ENCODE measurements around the gene GYPC. TPM values are rescaled to one million over a fixed set of nuclear protein-coding genes. Genes with fewer than 3 reads are reported as not detected.
"Not testable (repeated sequence)": the region's sequence is repeated elsewhere in the genome, so short reads cannot be mapped to it uniquely, and the experiment has no call there.

The GYPC gene
- total RNA-seq, 2 donors from 2014 or later = 7.1 to 14.7 TPM

DNA sequence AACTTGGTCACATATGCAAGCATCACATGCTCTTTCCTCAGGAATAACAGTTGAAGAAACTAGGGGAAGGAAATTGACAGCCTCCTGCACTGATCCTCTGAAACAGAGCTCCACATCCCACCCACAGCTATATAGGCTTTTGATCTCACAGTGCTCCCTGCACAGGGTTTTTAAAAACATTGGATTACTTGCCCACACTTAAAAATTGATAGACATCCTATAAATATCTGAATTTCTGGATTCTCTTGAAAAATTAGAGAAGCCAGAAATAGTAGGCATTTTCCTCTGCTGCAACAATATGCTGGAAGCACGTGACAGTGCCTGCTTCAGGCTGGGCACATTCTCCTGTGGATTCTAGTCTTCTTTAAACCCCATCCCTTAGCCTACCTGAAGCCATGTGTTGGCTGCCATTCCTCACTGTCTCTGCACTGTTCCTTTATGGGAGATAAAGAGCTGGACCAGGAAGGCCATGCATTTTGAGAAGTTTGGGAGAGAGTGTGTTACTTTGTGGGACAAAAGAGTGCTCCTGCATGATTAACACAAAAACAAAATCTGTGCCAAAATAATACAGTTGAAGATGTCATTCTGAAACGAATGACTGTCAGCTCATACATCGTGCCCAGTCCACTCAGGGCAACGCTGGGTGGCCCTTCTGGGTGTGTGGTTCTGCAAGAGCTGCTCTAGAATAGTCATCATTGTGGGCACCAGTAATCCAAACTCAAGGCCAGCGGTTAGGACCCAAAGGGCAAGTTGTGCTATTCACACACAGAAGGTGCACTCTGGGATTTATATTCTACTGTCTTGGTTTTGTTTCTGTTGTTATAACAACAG lies 59.8 kb downstream of the GYPC start:
- H3K9ac ChIP-seq (ENCODE audit: low read depth in 2 of 2, low read length in 2 of 2) = no peak overlapping the region
- H3K27me3 ChIP-seq = no peaks in the 10 kb centered on the region
- H3K27ac ChIP-seq = no peak overlapping the region
- DNase-seq = no peak
- TF ChIP-seq, protein P1, sequence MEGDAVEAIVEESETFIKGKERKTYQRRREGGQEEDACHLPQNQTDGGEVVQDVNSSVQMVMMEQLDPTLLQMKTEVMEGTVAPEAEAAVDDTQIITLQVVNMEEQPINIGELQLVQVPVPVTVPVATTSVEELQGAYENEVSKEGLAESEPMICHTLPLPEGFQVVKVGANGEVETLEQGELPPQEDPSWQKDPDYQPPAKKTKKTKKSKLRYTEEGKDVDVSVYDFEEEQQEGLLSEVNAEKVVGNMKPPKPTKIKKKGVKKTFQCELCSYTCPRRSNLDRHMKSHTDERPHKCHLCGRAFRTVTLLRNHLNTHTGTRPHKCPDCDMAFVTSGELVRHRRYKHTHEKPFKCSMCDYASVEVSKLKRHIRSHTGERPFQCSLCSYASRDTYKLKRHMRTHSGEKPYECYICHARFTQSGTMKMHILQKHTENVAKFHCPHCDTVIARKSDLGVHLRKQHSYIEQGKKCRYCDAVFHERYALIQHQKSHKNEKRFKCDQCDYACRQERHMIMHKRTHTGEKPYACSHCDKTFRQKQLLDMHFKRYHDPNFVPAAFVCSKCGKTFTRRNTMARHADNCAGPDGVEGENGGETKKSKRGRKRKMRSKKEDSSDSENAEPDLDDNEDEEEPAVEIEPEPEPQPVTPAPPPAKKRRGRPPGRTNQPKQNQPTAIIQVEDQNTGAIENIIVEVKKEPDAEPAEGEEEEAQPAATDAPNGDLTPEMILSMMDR (IDR thresholded peaks at IDR 0.05) = no peak
- no peaks in the 10 kb centered on the region for H3K4me1 ChIP-seq
- H3K4me3 ChIP-seq = no peak overlapping the region
- intact Hi-C loops (cut with DNase I) = no loop called here
- no peaks in the 10 kb centered on the region for H3K36me3 ChIP-seq
- no peaks in the 10 kb centered on the region for H3K9me3 ChIP-seq

DNA sequence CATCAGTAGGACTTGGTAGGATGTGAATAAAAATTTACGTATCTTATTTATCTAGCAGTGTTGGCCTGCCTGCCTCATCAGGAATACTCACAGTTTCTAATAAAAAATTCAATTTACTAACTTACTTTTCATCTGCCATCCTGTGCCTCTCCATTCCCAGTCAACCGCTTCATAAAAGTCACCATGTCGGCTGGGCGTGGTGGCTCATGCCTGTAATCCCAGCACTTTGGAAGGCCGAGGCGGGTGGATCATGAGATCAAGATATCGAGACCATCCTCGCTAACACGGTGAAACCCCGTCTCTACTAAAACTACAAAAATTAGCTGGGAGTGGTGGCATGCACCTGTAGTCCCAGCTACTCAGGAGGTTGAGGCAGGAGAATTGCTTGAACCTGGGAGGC lies 61.3 kb downstream of the GYPC start:
- H3K9ac ChIP-seq (ENCODE audit: low read depth in 2 of 2, low read length in 2 of 2); H3K27ac ChIP-seq; H3K4me1 ChIP-seq; DNase-seq; intact Hi-C loops (cut with DNase I); H3K27me3 ChIP-seq; H3K4me3 ChIP-seq; H3K9me3 ChIP-seq; H3K36me3 ChIP-seq: not testable (repeated sequence)

DNA sequence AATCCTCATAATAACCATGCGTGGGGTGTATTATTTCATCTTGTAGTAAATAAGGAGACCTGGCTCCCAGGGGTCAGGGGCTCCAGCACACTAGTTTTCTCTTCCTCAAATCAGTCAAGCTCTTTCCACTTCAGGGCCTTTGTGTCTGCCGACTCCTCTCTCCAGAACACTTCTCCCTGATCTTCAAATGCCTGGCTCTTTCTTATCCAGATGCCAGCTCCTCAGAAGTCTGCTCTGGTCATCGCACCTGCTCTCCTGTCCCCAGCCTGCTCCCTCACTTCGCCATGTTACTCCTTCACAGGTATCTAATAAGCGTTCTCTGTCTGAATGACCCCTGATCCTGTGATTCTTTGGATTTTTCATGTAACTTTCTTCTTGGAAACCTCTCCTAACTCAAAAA lies 62.0 kb downstream of the GYPC start:
- no peak overlapping the region for H3K27ac ChIP-seq
- intact Hi-C loops (cut with DNase I) = no loop called here

DNA sequence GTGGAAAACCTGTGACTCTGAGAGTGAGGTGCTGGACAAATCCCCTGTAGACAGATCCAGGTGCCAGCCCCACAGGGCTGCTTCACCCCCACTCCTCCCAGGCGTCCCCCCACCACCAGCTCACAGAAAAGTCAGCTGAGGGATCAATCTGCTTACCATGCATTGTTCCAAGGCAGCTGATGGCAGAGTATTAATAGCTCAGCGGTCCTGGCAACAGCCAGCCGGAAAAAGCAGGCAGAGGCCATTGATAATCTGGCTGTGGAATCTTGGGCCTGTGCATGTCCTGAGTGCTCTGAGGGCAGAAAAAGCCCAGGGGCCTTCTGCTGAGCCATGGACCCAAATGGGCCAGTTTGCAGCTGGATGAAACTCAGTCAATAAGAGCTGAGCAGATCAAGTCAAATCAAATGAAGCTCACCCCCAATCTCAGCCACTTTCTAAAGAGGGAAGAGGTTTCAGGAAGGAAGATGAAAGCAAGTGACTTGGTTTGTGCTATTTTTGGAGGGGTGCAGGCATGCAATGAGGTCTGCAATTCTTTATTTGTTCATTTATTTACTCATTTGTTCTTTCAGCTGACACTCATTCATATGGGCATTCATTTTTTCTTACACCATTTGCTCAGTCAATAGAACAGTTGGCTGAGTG lies 63.4 kb downstream of the GYPC start:
- no peaks in the 10 kb centered on the region for H3K4me1 ChIP-seq
- H3K27me3 ChIP-seq = no peaks in the 10 kb centered on the region
- no peak for DNase-seq
- intact Hi-C loops (cut with DNase I) = no loop called here
- TF ChIP-seq, protein P1 (IDR thresholded peaks at IDR 0.05) = no peak
- no peaks in the 10 kb centered on the region for H3K9me3 ChIP-seq
- no peak overlapping the region for H3K27ac ChIP-seq
- H3K36me3 ChIP-seq = no peaks in the 10 kb centered on the region
- no peak overlapping the region for H3K4me3 ChIP-seq
- H3K9ac ChIP-seq (ENCODE audit: low read depth in 2 of 2, low read length in 2 of 2) = no peak overlapping the region

More for the DNA sequence above, 62.0 kb downstream of the GYPC start:
- no peak overlapping the region for H3K4me3 ChIP-seq
- TF ChIP-seq, protein P1 (IDR thresholded peaks at IDR 0.05) = no peak
- no peaks in the 10 kb centered on the region for H3K36me3 ChIP-seq
- H3K9me3 ChIP-seq = no peaks in the 10 kb centered on the region
- no peaks in the 10 kb centered on the region for H3K4me1 ChIP-seq
- H3K9ac ChIP-seq (ENCODE audit: low read depth in 2 of 2, low read length in 2 of 2) = no peak overlapping the region
- H3K27me3 ChIP-seq = no peaks in the 10 kb centered on the region
- no peak for DNase-seq

DNA sequence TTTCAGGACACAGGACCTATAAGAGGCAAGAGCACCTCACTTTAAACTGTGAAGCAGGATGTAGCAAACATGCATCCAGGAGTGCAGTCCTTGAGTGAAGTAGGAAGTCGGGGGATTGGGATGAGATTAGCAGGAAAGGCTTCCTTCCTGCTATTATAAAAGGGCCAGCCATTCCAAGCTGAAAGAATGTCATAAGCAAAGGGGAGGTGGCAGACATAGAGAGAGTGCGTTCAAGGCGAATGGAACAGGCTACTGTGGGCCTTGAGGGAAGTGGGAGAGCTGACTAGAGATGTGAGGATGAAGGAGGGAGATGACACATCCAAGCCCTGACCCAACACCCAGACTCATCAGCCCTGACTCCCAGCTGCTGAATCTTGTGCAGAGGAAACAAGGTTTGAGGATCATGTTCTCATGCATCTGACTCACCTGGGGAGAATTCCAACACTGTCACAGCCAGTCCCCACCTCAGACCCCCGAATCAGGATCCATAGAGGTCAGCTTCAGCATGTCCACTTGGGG lies 63.9 kb downstream of the GYPC start:
- no peak overlapping the region for H3K4me3 ChIP-seq

More for the DNA sequence above, 63.9 kb downstream of the GYPC start:
- intact Hi-C loops (cut with DNase I) = no loop called here
- no peak for DNase-seq
- Histone ChIP-seq H3K27me3 (no peaks in the 10 kb centered on the region), H3K27ac (no peak overlapping the region), H3K9me3 (no peaks in the 10 kb centered on the region), H3K36me3 (no peaks in the 10 kb centered on the region), H3K9ac (ENCODE audit: low read depth in 2 of 2, low read length in 2 of 2) (no peak overlapping the region), H3K4me1 (no peaks in the 10 kb centered on the region)
- TF ChIP-seq, protein P1 (IDR thresholded peaks at IDR 0.05) = no peak
